Fibroblast of lung (primary cell): Measurements from ENCODE around the gene U2AF2.

Experiments
- CTCF ChIP-seq, 2 donors: IDR thresholded peaks in 1 of 2; conservative IDR thresholded peaks in 1 of 2; 1 replicate in 1 of 2; 2 replicates in 1 of 2; pipeline ENCODE4 v1.5.1; 2011 to 2012; ENCODE audit warnings: low read length in 2 of 2, control low read depth in 1 of 2, inconsistent platforms in 1 of 2, low read depth in 1 of 2, mild to moderate bottlenecking in 1 of 2
- EZH2 ChIP-seq: IDR thresholded peaks from 2 replicates; pipeline ENCODE4 v1.5.1; 2012; ENCODE audit warnings: low read length, control low read depth, mild to moderate bottlenecking; ENCODE audit errors: missing control alignments

DNA sequence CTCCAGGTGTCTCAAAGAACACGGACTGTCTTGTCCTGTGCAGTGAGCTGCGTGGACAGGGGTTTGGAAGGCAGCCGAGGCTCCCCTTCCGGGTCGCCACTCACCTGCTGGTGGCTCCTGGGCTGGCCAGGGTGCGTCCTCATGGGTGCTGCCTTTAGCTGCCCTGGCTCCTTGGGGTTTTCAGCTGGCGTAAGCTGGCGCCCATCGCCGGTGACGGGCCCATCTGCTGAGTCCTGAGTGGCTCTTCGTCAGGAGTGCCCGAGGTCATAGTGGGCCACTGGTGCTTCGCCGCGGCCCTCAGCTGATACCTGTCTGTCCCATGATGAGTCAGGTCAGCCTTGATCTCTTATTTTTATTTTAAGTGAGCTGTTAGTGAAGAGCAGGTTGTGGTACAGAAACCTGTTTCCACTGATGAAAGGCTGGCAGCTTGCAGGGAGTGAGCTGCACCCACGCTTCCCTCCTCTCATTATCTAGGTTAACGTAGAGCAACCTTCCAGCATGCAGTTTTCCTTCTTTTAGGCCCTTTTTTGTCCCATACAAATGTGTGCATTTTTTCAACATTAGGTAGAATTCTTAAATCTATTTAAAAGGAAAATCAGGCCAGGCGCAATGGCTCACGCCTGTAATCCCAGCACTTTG lies 38.6 kb downstream of the U2AF2 start:
- TF ChIP-seq CTCF (conservative IDR thresholded peaks at IDR 0.05 in 1 of 2, IDR thresholded peaks at IDR 0.05 in 1 of 2; ENCODE audit: low read depth in 1 of 2, low read length in 2 of 2), result no peak
- no peak for TF ChIP-seq EZH2
